GM21619 (cell line): ENCODE results near the gene NR1D1.

ENCODE experiments used
- ATAC-seq: cut with Tn5 transposase; IDR thresholded peaks from one replicate; pipeline ENCODE4 v1.9.1; 2021; ENCODE audit not compliant: unreplicated experiment

Gene NR1D1

GRCh38 chr17:40111221-40112128, 11.1 kb upstream of the NR1D1 start:
- peak; percentile 46 for ATAC-seq

GRCh38 chr17:40110026-40110845, 9.8 kb upstream of the NR1D1 start:
- no peak for ATAC-seq

- no peak for ATAC-seq
Observed at GRCh38 chr17:40108970-40109824, 8.8 kb upstream of the NR1D1 start.

- ATAC-seq: no peak
Observed at GRCh38 chr17:40107522-40108174, 7.3 kb upstream of the NR1D1 start.

DNA sequence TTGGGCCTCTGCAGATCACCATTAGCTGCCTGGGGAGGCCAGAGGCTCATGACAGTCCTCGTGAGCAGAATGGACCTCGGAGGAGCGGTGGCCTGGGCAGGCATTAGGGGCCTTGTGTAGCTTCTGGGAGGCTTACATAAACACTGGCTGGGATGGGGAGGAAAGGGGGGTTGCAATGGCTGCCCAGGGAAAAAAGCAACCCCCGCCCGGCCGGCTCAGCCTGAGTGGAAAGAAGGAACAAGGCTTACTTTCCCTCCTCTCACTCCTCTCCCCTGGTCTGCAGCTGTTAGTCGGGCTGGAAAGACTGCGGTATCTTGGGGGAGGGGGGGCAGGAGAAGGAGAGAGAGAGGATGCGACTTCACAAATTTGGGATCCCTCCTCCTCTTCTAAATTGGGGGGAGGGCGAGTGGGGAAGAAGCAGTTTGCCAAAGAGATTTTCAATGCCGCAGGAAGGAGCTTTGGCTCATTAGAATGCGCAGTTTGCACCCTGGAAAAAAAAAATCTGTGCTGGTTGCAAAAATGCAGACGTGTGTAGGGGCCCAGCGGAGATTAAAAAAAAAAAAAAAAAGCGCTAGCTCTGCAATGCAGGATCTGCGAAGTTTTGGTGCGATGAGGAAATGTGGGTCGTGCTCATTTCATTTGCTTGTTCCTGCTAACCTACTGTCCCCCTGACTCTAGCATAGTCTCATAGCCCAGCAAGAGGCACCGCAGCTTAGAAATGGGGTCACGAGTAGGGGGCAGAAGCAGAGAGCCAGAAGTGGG, 6.6 kb upstream of the NR1D1 start:
- no peak for ATAC-seq

DNA sequence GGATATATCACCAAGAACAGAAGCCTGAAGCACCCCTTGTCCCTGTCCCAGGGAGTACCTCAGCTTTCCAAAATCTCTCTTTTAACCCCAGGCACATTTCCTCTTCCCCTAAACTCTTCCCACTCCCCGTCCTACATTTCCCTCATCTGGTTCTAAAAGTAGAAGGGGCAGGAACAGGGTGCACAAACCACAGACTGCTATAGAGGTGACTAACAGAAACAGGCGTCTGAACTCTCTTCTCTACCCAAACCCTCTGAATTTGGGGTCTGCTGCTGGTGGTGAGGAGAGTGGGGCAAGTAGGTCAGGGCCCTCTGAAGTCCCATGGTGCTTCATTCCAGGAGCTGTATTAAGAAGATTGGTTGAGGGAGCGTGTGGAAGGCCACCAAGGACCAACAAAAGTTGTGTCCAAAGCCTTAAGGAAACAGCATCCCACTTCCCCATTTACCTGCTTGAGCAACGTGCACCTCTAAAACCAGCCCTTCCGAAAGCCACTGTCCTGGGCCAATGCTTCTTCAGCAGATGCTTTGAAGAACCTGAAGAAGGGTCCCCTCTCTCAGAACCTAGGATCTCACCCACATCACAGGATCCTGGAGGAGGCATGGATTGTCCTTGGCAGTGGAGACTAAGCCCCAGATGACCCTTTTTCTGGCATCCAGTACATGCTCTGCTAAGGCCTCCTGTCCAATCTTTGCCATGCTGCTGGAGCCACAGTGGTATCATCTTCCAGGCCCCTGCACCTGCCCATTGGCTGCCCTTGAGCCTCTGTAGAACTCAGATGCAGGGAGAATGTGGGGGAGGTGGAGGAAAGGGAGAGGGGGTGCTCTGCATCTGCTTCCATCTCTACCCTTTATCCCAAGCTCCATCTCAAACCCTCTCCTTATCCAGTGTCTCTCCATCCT, 5.7 kb upstream of the NR1D1 start:
- ATAC-seq: no peak

DNA sequence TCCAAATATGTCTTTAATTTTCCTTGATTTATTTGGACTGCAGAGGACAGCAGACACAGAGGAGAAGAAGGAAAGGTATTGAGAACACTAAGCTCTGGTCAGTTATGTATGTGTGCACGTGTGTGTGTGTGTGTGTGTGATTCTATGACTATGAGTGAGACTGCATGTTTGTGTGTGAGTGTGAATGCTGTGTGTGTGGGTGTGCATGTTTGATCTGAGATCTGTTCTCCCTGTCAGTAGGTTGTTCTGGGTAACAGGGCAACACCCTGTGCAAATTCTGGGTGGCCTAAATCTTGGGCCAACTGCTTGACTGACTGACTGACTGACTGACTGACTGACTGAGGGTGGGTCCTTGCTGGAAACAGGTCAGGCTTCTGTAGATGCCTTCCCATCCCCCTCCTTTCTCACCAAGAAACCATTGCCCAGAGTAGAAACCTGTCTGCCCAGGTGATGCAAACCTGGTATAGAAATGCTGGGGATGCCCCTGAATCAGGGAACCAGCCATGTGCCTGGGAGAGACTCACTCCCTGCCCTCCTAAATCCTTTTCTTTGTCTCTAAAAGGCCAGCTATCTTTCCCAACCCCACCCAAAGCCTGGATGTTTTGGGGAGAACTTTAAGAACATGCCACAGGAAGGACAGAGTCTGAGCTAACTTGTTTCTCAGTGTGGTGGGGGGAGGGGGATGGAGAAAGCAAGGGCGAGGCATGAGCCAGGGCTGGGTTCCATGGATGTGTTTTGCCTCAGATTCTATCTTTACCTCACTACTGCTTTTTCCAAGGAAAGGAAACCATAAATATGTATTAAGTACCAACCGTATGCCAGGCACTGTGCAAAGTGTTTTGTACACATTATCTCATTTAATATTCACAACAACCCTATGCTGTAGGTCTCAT, 4.5 kb upstream of the NR1D1 start:
- no peak for ATAC-seq

DNA sequence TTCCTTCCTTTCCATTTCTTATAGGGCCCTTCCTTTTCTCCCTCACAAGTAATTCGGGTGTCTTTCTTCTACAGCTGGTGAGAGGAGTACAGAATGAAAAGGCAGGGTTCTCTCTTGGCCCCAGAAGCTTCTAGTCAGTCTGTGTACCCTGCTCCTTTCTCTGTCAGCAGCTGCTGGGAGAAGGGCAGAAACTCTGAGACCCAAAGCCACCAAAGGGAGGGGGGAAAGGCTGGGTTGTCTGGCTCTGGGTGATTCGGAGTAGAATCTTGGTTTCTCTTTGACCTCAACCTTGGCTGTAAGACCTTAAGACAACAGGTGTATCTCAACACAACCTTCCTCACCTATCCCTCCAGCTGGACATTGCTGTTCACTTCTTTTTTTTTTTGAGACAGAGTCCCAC, 3.3 kb upstream of the NR1D1 start:
- no peak for ATAC-seq

- ATAC-seq: no peak
Observed at GRCh38 chr17:40103071-40103661, 2.8 kb upstream of the NR1D1 start.

DNA sequence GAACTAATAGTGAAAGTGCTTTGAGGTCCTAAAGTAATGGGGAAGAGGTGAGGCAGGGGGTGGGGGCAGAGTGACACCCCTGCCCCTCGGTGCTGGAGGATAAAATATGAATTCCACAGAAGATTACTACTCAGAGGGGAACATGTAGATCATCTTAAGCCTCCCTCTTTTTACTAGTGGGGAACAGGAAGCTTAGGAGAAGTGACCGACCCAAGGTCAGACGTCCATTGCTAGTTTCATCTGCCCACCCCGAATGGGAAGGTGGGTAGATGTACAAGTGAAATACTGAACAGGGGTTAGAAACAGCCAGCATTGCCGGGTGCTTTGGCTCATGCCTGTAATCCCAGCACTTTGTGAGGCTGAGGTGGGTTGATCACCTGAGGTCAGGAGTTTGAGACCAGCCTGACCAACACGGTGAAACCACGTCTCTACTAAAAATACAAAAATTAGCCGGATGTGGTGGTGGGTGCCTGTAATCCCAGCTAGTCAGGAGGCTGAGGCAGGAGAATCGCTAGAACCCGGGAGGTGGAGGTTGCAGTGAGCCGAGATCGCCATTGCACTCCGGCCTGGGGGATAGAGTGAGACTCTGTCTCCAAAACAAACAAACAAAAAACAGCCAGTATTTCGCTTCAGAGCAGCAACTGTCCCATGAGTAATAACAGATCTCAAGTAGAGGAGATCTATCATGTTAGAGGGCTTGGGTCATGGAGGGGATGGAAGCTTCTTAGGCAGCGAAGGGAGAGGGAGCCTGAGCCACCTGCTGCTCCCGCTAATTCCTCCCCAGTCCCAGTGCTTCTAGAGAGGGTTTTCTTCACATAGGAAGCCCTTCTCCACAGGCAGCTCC, 1.2 kb upstream of the NR1D1 start:
- no peak for ATAC-seq

- ATAC-seq: peak; percentile 24
Observed at GRCh38 chr17:40100669-40101366, 429 bp upstream of the NR1D1 start.

GRCh38 chr17:40099619-40100418, 570 bp downstream of the NR1D1 start:
- ATAC-seq: no peak

GRCh38 chr17:40098846-40099618, 1.4 kb downstream of the NR1D1 start:
- peak; percentile 48 for ATAC-seq
